Kidney epithelial cell (primary cell): ENCODE data around the gene BIRC5. TPM values are rescaled to one million over a fixed set of nuclear protein-coding genes. Genes with fewer than 3 reads are reported as not detected.
"Not testable (repeated sequence)": the region's sequence is repeated elsewhere in the genome, so short reads cannot be mapped to it uniquely, and the experiment has no call there.

Experiments used
- DNase-seq: peaks from one replicate; pipeline ENCODE4 v3.0.0-alpha.2; 2010; ENCODE audit warnings: low read depth
- H3K27me3 ChIP-seq: 2 replicates; pipeline ENCODE4 v1.6.0; 2011; ENCODE audit warnings: low read length; ENCODE audit not compliant: control insufficient read depth, insufficient read depth
- H3K36me3 ChIP-seq: 2 replicates; pipeline ENCODE4 v1.5.1; 2011; ENCODE audit warnings: low read length; ENCODE audit not compliant: control insufficient read depth, insufficient read depth
- H3K4me3 ChIP-seq: 2 replicates; pipeline ENCODE4 v1.5.1; 2011; ENCODE audit warnings: low read depth, mild to moderate bottlenecking, control low read depth, low read length
- total RNA-seq: library from RNA; depleted of rRNA; stranded (reverse); fragments of >200 nt; gene quantifications from 2 replicates; pipeline ENCODE4 v1.2.3, GENCODE V29; 2015
- TF ChIP-seq, protein P1 (sequence below): IDR thresholded peaks from 2 replicates; pipeline ENCODE4 v1.5.1; 2011; ENCODE audit warnings: mild to moderate bottlenecking, moderate library complexity, low read length, control low read depth, inconsistent platforms; ENCODE audit not compliant: insufficient read depth, poor library complexity, severe bottlenecking

Gene BIRC5
- total RNA-seq, 1 donor from 2014 or later = 7.2 TPM

DNA sequence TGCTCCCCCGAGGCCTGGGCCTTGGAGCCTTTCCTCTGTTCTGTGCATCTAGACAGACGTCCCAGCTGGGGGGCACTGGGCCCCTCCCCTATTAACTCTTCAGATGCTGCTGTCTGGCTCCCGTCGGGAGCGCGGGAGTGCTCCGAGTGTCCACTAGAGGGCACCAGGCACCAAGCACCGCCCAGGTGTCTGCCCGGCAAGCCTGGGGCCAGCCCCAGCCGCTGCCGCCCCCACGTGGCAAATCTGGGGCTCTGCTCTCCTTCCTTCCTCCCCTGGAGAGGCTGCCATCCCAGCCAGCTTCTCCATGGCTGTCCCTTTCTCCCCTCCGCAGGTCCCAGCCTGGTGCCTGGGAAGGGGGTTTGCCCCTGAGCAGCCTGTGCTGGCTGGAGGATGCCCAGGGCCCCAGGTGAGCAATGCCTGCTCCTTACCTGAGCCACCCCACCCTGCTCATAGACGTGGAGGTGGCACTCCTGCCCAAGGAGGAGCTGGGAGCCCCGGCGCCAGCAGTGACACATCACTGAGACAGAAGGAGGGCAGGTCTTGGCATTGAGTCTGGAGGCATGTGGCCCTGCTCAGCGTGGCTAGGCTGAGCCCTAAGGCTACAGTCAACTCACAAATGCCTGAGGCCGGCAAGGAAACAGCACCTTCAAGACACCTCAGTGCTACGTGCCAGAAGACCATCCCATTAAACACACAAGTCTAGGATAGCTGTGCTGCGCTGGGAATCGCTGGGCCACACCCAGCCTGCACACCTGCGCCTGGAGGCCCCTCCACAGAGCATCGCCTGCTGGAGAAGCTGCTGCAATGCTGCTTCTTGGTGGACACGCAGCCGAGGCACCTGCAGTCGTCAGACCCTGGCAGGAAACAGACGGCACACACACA, 37.1 kb downstream of the BIRC5 start:
- Histone ChIP-seq H3K4me3 (no peak overlapping the region), H3K27me3 (peaks cover 9% of the 10 kb centered on the region), H3K36me3 (no peaks in the 10 kb centered on the region)
- TF ChIP-seq, protein P1, sequence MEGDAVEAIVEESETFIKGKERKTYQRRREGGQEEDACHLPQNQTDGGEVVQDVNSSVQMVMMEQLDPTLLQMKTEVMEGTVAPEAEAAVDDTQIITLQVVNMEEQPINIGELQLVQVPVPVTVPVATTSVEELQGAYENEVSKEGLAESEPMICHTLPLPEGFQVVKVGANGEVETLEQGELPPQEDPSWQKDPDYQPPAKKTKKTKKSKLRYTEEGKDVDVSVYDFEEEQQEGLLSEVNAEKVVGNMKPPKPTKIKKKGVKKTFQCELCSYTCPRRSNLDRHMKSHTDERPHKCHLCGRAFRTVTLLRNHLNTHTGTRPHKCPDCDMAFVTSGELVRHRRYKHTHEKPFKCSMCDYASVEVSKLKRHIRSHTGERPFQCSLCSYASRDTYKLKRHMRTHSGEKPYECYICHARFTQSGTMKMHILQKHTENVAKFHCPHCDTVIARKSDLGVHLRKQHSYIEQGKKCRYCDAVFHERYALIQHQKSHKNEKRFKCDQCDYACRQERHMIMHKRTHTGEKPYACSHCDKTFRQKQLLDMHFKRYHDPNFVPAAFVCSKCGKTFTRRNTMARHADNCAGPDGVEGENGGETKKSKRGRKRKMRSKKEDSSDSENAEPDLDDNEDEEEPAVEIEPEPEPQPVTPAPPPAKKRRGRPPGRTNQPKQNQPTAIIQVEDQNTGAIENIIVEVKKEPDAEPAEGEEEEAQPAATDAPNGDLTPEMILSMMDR = peak; percentile 100
- no peak for DNase-seq

DNA sequence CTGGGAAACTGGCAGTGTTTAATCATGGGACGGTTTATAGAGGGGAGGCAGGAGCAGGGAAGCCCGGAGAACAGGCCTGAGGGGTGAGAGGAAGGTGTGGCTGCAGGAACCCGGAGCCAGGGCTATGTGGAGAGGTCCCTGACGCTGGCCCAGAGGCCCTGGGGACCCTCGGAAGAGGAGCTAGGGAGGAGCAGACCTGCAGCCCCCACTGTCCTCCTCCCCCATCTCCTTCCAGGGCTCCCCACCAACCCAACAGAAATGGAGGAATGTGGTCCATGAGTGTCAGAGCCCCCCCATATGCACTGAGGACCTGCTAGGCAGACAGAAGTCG, 37.7 kb downstream of the BIRC5 start:
- TF ChIP-seq, protein P1 = no peak
- no peaks in the 10 kb centered on the region for H3K36me3 ChIP-seq
- DNase-seq = no peak
- no peak overlapping the region for H3K4me3 ChIP-seq
- peaks cover 9% of the 10 kb centered on the region for H3K27me3 ChIP-seq

DNA sequence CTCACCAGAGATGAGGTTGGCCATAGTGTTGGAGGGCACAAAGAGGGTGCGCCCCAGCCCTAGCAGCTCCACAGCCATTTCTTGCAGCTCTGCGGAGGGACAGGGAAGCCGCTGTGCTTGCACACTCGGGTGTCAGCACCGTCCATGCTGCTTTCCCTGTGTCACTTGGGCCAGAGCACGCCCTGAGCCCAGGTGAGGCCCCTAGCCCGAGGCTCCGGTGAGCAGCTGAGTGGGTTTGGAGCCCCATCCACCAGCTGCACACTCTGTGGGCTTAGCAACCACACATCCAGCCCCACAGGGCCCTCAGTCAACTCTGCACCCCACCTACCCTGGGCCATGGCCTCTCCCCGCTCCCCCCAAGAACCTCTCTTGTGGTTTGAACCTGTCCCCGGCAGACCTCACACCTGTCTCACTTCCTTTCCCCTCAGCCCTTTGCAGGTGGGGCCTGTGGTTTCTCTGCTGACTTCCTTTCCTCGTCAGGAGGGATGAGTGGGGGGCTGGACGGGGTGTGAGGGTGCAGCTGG, 38.1 kb downstream of the BIRC5 start:
- peaks cover 9% of the 10 kb centered on the region for H3K27me3 ChIP-seq
- TF ChIP-seq, protein P1 = no peak
- H3K4me3 ChIP-seq = no peak overlapping the region
- H3K36me3 ChIP-seq = no peaks in the 10 kb centered on the region
- no peak for DNase-seq

DNA sequence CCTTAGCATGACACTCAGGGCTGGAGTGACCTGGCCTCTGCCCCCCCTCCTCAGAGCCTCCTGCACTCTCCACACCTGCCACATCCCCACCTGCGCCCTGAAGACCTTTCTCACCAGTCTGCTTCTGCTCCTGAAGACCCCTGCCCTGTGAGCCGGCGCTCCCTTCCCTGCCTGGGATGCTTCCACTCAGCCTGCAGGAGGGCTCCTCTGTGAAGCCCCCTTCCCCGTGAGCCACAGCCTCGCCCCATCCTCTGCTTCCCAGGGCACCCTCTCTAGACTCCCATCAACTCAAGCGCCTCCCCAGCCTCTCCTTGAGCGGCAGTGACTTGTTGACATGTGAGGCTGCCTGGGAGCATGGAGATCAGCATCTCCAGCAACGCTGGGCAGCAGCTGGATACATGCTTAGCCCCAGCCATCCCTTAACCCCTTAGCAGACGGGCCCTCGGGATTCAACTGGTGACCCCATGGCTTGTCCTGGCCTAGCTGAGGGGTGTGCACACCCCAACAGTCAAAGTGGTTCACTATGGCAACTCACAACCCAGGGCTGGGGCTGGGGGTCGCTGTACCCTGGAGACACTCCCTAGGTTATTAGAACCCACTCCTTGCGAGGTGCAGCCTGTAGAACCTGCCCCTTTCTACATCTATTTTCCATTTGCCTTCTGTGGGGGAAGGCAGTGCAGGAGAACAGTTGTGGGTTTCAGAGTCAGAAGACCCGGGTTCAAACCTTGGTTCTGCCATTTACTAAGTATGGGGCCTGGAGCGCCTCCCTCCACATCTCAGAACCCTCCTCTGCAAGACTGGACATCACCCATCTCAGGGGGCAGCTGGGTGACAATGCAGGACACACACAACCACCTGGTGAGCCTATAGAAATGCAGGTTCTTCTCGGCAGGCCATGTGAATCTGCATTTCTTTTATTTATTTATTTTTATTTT, 38.9 kb downstream of the BIRC5 start:
- Histone ChIP-seq H3K36me3 (no peaks in the 10 kb centered on the region), H3K27me3 (peaks cover 9% of the 10 kb centered on the region), H3K4me3 (no peak overlapping the region)
- TF ChIP-seq, protein P1 = no peak
- no peak for DNase-seq

DNA sequence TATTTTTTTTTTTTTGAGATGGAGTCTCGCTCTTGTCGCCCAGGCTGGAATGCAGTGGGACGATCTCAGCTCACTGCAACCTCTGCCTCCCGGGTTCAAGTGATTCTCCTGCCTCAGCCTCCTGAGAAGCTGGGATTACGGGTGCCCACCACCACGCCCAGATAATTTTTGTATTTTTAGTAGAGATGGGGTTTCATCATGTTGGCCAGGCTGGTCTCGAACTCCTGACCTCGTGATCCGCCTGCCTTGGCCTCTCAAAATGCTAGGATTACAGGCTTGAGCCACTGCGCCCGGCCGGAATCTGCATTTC, 39.5 kb downstream of the BIRC5 start:
- not testable (repeated sequence) for H3K36me3 ChIP-seq, DNase-seq, H3K27me3 ChIP-seq
- peak overlapping the region; percentile 73 for H3K4me3 ChIP-seq
